ENCODE results near the gene MAGI2. TPM values are rescaled to one million over a fixed set of nuclear protein-coding genes. Genes with fewer than 3 reads are reported as not detected.

MAGI2 gene
- total RNA-seq, 1 donor from 2014 or later = 0.38 TPM

DNA sequence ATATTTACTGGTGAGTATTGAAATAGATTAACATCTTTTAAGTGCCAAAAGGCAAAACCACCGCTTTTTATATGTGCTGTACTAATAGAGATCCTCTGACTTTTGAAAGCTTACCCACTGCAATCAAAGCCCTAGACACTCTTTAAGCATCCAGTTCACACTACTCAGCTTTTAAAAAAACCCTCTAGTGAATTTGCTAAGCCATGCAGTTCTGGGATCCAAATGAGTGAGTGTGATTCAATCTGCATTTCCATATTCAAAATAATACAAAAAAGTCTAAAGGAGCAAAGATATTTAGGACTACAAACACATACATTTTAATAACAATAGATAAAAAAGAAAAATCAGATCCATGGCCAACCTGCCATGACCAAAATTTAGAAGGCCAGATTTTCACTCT, 288.2 kb downstream of the MAGI2 start:
- no peaks in the 10 kb centered on the region for H3K36me3 Mint-ChIP-seq (ENCODE audit: low read depth)

DNA sequence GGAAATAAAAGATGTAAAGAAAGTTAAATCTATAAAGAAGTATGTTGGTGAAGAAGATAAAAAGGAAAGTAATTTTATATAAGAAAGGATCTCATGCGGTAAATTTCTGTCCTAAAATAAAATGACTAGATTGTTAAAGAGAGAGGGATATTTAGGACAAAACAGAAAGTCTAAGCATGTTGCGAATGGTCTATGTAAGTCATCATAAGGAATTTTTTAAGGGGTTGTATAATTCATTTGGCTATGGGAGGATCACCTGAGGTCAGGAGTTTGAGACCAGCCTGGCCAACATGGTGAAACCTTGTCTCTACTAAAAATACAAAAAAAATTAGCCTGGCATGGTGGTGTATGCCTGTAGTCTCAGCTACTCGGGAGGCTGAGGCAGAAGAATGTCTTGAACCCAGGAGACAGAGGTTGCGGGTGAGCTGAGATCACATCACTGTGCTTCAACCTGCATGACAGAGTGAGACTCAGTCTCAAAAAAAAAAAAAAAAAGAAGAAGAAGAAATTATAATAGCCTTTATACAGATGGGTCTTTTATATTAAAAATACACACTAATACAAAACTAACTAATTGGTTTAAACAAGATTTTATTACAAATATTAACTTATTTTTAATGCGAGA, 294.3 kb downstream of the MAGI2 start:
- Mint-ChIP-seq H3K4me1 (no peaks in the 10 kb centered on the region), H3K27me3 (no peaks in the 10 kb centered on the region), H3K9me3 (peaks cover 2% of the 10 kb centered on the region), H3K36me3 (ENCODE audit: low read depth) (no peaks in the 10 kb centered on the region), H3K27ac (no peak overlapping the region), H3K4me3 (no peak overlapping the region)
- POLR2A ChIA-PET = no interaction called here
- intact Hi-C loops (cut with micrococcal nuclease) = no loop called here
- CTCF ChIA-PET = no interaction called here
- TF ChIP-seq, protein P1, sequence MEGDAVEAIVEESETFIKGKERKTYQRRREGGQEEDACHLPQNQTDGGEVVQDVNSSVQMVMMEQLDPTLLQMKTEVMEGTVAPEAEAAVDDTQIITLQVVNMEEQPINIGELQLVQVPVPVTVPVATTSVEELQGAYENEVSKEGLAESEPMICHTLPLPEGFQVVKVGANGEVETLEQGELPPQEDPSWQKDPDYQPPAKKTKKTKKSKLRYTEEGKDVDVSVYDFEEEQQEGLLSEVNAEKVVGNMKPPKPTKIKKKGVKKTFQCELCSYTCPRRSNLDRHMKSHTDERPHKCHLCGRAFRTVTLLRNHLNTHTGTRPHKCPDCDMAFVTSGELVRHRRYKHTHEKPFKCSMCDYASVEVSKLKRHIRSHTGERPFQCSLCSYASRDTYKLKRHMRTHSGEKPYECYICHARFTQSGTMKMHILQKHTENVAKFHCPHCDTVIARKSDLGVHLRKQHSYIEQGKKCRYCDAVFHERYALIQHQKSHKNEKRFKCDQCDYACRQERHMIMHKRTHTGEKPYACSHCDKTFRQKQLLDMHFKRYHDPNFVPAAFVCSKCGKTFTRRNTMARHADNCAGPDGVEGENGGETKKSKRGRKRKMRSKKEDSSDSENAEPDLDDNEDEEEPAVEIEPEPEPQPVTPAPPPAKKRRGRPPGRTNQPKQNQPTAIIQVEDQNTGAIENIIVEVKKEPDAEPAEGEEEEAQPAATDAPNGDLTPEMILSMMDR (IDR thresholded peaks at IDR 0.05) = no peak
- DNase-seq = no peak
- ATAC-seq (ENCODE audit: low read depth) = no peak

More for the DNA sequence above, 288.2 kb downstream of the MAGI2 start:
- no peaks in the 10 kb centered on the region for H3K27me3 Mint-ChIP-seq
- POLR2A ChIA-PET = no interaction called here
- intact Hi-C loops (cut with micrococcal nuclease) = no loop called here
- TF ChIP-seq, protein P1 (IDR thresholded peaks at IDR 0.05) = no peak
- ATAC-seq (ENCODE audit: low read depth) (no peak), DNase-seq (no peak)
- CTCF ChIA-PET = no interaction called here
- H3K4me3 Mint-ChIP-seq = no peak overlapping the region
- no peaks in the 10 kb centered on the region for H3K4me1 Mint-ChIP-seq
- H3K9me3 Mint-ChIP-seq = peaks cover 7% of the 10 kb centered on the region
- H3K27ac Mint-ChIP-seq = no peak overlapping the region

DNA sequence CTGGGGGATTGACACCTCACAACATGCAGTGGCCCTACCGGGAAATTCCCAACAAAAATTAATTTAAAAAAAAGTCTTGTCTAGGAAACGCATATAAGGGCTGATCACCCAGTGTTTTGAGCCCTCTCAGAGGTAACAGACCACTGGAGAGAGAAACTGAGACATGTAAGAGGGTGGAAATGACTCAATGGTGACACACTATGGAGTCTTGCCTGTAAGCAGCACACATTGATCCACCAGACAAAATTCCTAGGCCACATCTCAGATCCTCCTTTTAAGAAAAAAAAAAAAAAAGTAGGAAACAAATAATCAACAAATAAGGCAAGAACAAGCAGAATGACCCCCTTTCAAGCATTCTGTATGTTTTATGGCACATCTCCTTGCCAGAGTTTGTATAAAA, 296.2 kb downstream of the MAGI2 start:
- intact Hi-C loops (cut with micrococcal nuclease) = no loop called here
- TF ChIP-seq, protein P1 (IDR thresholded peaks at IDR 0.05) = no peak

DNA sequence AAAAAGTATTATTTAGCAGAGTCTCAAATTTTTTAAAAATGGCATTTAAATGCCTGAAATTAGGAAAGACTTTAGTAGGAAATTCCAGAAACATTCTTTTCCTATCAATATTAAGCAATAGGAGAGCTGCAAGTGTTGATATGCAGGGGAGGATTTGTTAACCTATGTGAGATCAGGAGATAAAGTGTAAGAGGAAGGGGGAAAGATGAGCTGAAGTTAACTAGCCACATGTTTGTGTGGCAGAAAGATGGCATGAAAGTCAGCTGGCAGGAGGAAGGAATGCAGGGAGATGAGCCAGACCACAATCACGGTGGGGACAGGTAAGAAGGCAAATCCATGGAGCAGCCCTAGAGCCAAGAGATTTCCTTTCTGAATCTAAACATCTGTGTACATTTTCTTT, 303.6 kb downstream of the MAGI2 start:
- no peaks in the 10 kb centered on the region for H3K27me3 Mint-ChIP-seq
- H3K4me1 Mint-ChIP-seq = no peaks in the 10 kb centered on the region
- intact Hi-C loops (cut with micrococcal nuclease) = no loop called here
- no peak overlapping the region for H3K27ac Mint-ChIP-seq
- ChIA-PET CTCF (no interaction called here), POLR2A (no interaction called here)
- ATAC-seq (ENCODE audit: low read depth) = no peak
- no peak overlapping the region for H3K4me3 Mint-ChIP-seq
- TF ChIP-seq, protein P1 (IDR thresholded peaks at IDR 0.05) = no peak
- DNase-seq = no peak
- no peaks in the 10 kb centered on the region for H3K36me3 Mint-ChIP-seq (ENCODE audit: low read depth)
- no peaks in the 10 kb centered on the region for H3K9me3 Mint-ChIP-seq

More for the DNA sequence above, 296.2 kb downstream of the MAGI2 start:
- DNase-seq (no peak), ATAC-seq (ENCODE audit: low read depth) (no peak)
- Mint-ChIP-seq H3K27me3 (no peaks in the 10 kb centered on the region), H3K27ac (no peak overlapping the region), H3K9me3 (peaks cover 2% of the 10 kb centered on the region), H3K4me3 (no peak overlapping the region), H3K4me1 (no peaks in the 10 kb centered on the region), H3K36me3 (ENCODE audit: low read depth) (no peaks in the 10 kb centered on the region)
- POLR2A ChIA-PET = no interaction called here
- CTCF ChIA-PET = no interaction called here

DNA sequence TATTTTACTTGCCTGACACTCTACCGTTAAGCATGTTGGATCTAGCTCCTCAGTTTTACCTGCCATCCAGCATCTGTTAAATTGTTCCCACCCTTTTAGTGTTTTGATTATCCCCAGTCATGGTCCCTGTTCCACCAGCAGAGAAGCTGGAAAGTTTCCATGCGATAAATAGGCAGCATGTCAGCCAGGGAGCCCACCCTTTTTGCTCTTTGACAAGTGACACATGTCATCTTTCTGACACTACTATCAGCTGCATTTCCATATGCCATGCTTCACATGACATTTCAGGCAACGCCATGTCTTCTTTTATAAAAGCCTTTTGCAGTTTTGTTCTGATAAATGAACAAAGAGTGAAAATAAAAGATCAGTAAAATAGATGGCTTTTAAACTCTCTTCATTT, 310.8 kb downstream of the MAGI2 start:
- ATAC-seq (ENCODE audit: low read depth) (no peak), DNase-seq (no peak)
- CTCF ChIA-PET = no interaction called here
- POLR2A ChIA-PET = no interaction called here
- no peaks in the 10 kb centered on the region for H3K36me3 Mint-ChIP-seq (ENCODE audit: low read depth)
- TF ChIP-seq, protein P1 (IDR thresholded peaks at IDR 0.05) = no peak
- no peaks in the 10 kb centered on the region for H3K4me1 Mint-ChIP-seq
- H3K27me3 Mint-ChIP-seq = no peaks in the 10 kb centered on the region
- intact Hi-C loops (cut with micrococcal nuclease) = no loop called here
- H3K27ac Mint-ChIP-seq = no peak overlapping the region
- H3K9me3 Mint-ChIP-seq = peaks cover 4% of the 10 kb centered on the region
- H3K4me3 Mint-ChIP-seq = no peak overlapping the region

All from activated B cell treated with CpG ODN at 0.5 μM for 24 hours (primary cell).